SK-N-SH treated with all-trans-retinoic acid at 6 μM for 48 hours (cell line): ENCODE results near the gene DAB1.
A peak's percentile ranks its signal among the peaks of the same experiment; 100 is the strongest.

ENCODE experiments used
- ATAC-seq: fragments of 200-7000 bp; cut with Tn5 transposase; 3 replicates; pipeline ENCODE4 v1.9.1; 2020; ENCODE audit warnings: mild to moderate bottlenecking, moderate library complexity
- ARNTL ChIP-seq: fragments of 450-650 bp; formaldehyde crosslinking; IDR thresholded peaks from 2 replicates; pipeline ENCODE4 v1.5.0; 2020; ENCODE audit warnings: low read depth, mild to moderate bottlenecking, moderate library complexity, borderline replicate concordance
- CREB5 ChIP-seq: fragments of 250-450 bp; sonication (Bioruptor Pico); IDR thresholded peaks from 2 replicates; pipeline ENCODE4 v1.5.1; 2020; ENCODE audit warnings: low read depth, mild to moderate bottlenecking, moderate library complexity
- CSDC2 ChIP-seq: fragments of 250-450 bp; sonication (Bioruptor Pico); IDR thresholded peaks from 2 replicates; pipeline ENCODE4 v1.5.0; 2020; ENCODE audit warnings: mild to moderate bottlenecking, moderate library complexity
- CSRNP3 ChIP-seq: fragments of 250-450 bp; sonication (Bioruptor Pico); IDR thresholded peaks from 2 replicates; pipeline ENCODE4 v1.5.1; 2021; ENCODE audit warnings: mild to moderate bottlenecking, moderate library complexity
- ESRRG ChIP-seq: fragments of 250-450 bp; sonication (Bioruptor Pico); IDR thresholded peaks from 2 replicates; pipeline ENCODE4 v1.6.1; 2021; ENCODE audit warnings: mild to moderate bottlenecking
- GLIS3 ChIP-seq: fragments of 250-450 bp; sonication (Bioruptor Pico); IDR thresholded peaks from 2 replicates; pipeline ENCODE4 v1.5.0; 2020; ENCODE audit warnings: mild to moderate bottlenecking, moderate library complexity
- ISL1 ChIP-seq: fragments of 250-450 bp; sonication (Bioruptor Pico); IDR thresholded peaks from 2 replicates; pipeline ENCODE4 v2.1.2; 2022; ENCODE audit warnings: mild to moderate bottlenecking, moderate library complexity
- OSR1 ChIP-seq: fragments of 250-450 bp; sonication (Bioruptor Pico); IDR thresholded peaks from 2 replicates; pipeline ENCODE4 v1.8.0; 2022; ENCODE audit warnings: moderate library complexity, mild to moderate bottlenecking, inconsistent platforms
- PATZ1 ChIP-seq: fragments of 250-450 bp; sonication (Bioruptor Pico); IDR thresholded peaks from 2 replicates; pipeline ENCODE4 v1.8.0; 2020; ENCODE audit warnings: mild to moderate bottlenecking, moderate library complexity, borderline replicate concordance
- POU6F1 ChIP-seq: fragments of 250-450 bp; sonication (Bioruptor Pico); IDR thresholded peaks from 2 replicates; pipeline ENCODE4 v1.8.0; 2021; ENCODE audit warnings: low read depth, mild to moderate bottlenecking, moderate library complexity, borderline replicate concordance
- PPARA ChIP-seq: fragments of 250-450 bp; sonication (Bioruptor Pico); IDR thresholded peaks from 2 replicates; pipeline ENCODE4 v1.5.0; 2020; ENCODE audit warnings: mild to moderate bottlenecking, borderline replicate concordance
- RARB ChIP-seq: fragments of 250-450 bp; sonication (Bioruptor Pico); IDR thresholded peaks from 2 replicates; pipeline ENCODE4 v1.8.0; 2021; ENCODE audit warnings: mild to moderate bottlenecking, moderate library complexity
- SNAI2 ChIP-seq: fragments of 250-450 bp; sonication (Bioruptor Pico); IDR thresholded peaks from 2 replicates; pipeline ENCODE4 v1.5.0; 2020; ENCODE audit warnings: mild to moderate bottlenecking, moderate library complexity
- TCF4 ChIP-seq: fragments of 250-450 bp; sonication (Bioruptor Pico); IDR thresholded peaks from 2 replicates; pipeline ENCODE4 v1.8.0; 2021; ENCODE audit warnings: mild to moderate bottlenecking, moderate library complexity, borderline replicate concordance
- TOX ChIP-seq: fragments of 250-450 bp; sonication (Bioruptor Pico); IDR thresholded peaks from 2 replicates; pipeline ENCODE4 v1.8.0; 2021; ENCODE audit warnings: mild to moderate bottlenecking, moderate library complexity, borderline replicate concordance
- TSHZ2 ChIP-seq: fragments of 250-450 bp; sonication (Bioruptor Pico); IDR thresholded peaks from 2 replicates; pipeline ENCODE4 v1.5.0; 2020; ENCODE audit warnings: mild to moderate bottlenecking, moderate library complexity
- ZC3H10 ChIP-seq: fragments of 250-450 bp; sonication (Bioruptor Pico); IDR thresholded peaks from 2 replicates; pipeline ENCODE4 v1.5.1; 2021; ENCODE audit warnings: mild to moderate bottlenecking, moderate library complexity
- ZFP3 ChIP-seq: fragments of 250-450 bp; sonication (Bioruptor Pico); IDR thresholded peaks from 2 replicates; pipeline ENCODE4 v1.5.0; 2020; ENCODE audit warnings: mild to moderate bottlenecking, moderate library complexity
- ZFP30 ChIP-seq: fragments of 450-650 bp; formaldehyde crosslinking; IDR thresholded peaks from 2 replicates; pipeline ENCODE4 v1.5.0; 2022; ENCODE audit warnings: mild to moderate bottlenecking, moderate library complexity
- ZNF565 ChIP-seq: fragments of 450-650 bp; formaldehyde crosslinking; conservative IDR thresholded peaks from 2 replicates; pipeline ENCODE4 v1.5.0; 2020; ENCODE audit warnings: low read depth, mild to moderate bottlenecking, moderate library complexity
- ZNF70 ChIP-seq: fragments of 450-650 bp; formaldehyde crosslinking; IDR thresholded peaks from 2 replicates; pipeline ENCODE4 v1.5.0; 2020; ENCODE audit warnings: mild to moderate bottlenecking, moderate library complexity
- ZNF8 ChIP-seq: fragments of 450-650 bp; formaldehyde crosslinking; IDR thresholded peaks from 2 replicates; pipeline ENCODE4 v1.5.0; 2020; ENCODE audit warnings: mild to moderate bottlenecking, moderate library complexity

Gene DAB1

GRCh38 chr1:57467830-57468229, 44.0 kb upstream of the DAB1 start:
- TF ChIP-seq TSHZ2 (CRISPR knock-in tag) = no peak
- TF ChIP-seq TCF4 (CRISPR knock-in tag) = no peak
- TF ChIP-seq PPARA = no peak
- no peak for TF ChIP-seq ZNF70 (CRISPR knock-in tag)
- TF ChIP-seq ZC3H10 (CRISPR knock-in tag) = no peak
- no peak for TF ChIP-seq CSDC2 (CRISPR knock-in tag)
- TF ChIP-seq ZNF8 = no peak
- TF ChIP-seq POU6F1 (CRISPR knock-in tag) = no peak
- TF ChIP-seq CREB5 (CRISPR knock-in tag) = no peak
- no peak for TF ChIP-seq TOX
- TF ChIP-seq ZFP3 (CRISPR knock-in tag) = no peak
- no peak for TF ChIP-seq ZFP30 (CRISPR knock-in tag)
- no peak for TF ChIP-seq GLIS3 (CRISPR knock-in tag)
- TF ChIP-seq SNAI2 (CRISPR knock-in tag) = no peak
- no peak for TF ChIP-seq CSRNP3 (CRISPR knock-in tag)
- TF ChIP-seq OSR1 = no peak
- no peak for TF ChIP-seq PATZ1 (CRISPR knock-in tag)
- TF ChIP-seq RARB (CRISPR knock-in tag) = no peak
- no peak for TF ChIP-seq ESRRG (CRISPR knock-in tag)
- no peak for TF ChIP-seq ARNTL (CRISPR knock-in tag)
- ATAC-seq = no peak

GRCh38 chr1:57464756-57465155, 40.9 kb upstream of the DAB1 start:
- peak; percentile 20; the same call in 2 of the 3 replicates for ATAC-seq
- TF ChIP-seq SNAI2 (CRISPR knock-in tag) = no peak
- no peak for TF ChIP-seq TSHZ2 (CRISPR knock-in tag)
- no peak for TF ChIP-seq PPARA
- TF ChIP-seq ISL1 (CRISPR knock-in tag) = no peak
- TF ChIP-seq POU6F1 (CRISPR knock-in tag) = no peak
- no peak for TF ChIP-seq ZNF8
- no peak for TF ChIP-seq PATZ1 (CRISPR knock-in tag)
- TF ChIP-seq ZNF565 (CRISPR knock-in tag) = no peak
- TF ChIP-seq GLIS3 (CRISPR knock-in tag) = no peak
- TF ChIP-seq OSR1 = no peak
- no peak for TF ChIP-seq RARB (CRISPR knock-in tag)
- TF ChIP-seq ESRRG (CRISPR knock-in tag) = no peak
- no peak for TF ChIP-seq ZFP30 (CRISPR knock-in tag)
- TF ChIP-seq TOX = no peak
- no peak for TF ChIP-seq CSDC2 (CRISPR knock-in tag)
